Testis (tissue), 2 donors: ENCODE results near the gene DUS4L.

Source experiments
- CTCF ChIP-seq, 3 experiments: fragments of 450-650 bp in 2 of 3; fragments of 200-600 bp in 1 of 3; sonication (generic) in 1 of 3; IDR thresholded peaks; one replicate each; pipeline ENCODE4 v1.5.1; 2016 to 2019; ENCODE audit warnings: antibody characterized with exemption in 3 of 3, mild to moderate bottlenecking in 2 of 3, moderate library complexity in 1 of 3
- POLR2A ChIP-seq: fragments of 450-650 bp; IDR thresholded peaks from one replicate; pipeline ENCODE4 v1.6.1; 2017; ENCODE audit warnings: antibody characterized with exemption, mild to moderate bottlenecking, moderate library complexity

- no peak for TF ChIP-seq CTCF (IDR thresholded peaks at IDR 0.05)
- TF ChIP-seq POLR2A: no peak
Observed at GRCh38 chr7:107615910-107616680, 52.3 kb downstream of the DUS4L start.
